Measurements from ENCODE around the gene ABR.

The ABR gene

GRCh38 chr17:1043601-1044251, 136.1 kb downstream of the ABR start:
- no peak for DNase-seq

- DNase-seq = no peak
These were observed 137.3 kb downstream of the ABR start for GRCh38 chr17:1042486-1042885.

DNA sequence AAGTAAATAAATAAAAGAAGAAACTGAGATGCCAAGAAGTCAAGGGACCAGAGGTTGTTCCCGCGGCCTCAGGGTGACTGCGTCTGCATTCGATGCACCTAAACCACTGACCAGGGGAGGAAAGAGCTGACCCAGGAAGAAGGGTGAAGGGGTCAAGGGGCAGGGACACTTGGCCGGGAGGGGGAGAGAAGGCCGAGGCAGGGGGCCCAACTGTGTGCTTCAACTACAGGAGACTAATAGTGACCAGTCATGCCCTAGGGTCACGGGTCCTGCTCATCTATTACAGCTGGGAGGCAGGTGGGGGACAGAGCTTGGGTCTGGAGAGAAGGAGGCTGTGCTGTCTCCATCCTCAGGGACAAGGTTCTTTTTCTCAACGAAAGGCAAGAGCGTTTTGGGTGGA, 138.0 kb downstream of the ABR start:
- no peak for DNase-seq

GRCh38 chr17:1040216-1040600, 139.6 kb downstream of the ABR start:
- DNase-seq = no peak

DNA sequence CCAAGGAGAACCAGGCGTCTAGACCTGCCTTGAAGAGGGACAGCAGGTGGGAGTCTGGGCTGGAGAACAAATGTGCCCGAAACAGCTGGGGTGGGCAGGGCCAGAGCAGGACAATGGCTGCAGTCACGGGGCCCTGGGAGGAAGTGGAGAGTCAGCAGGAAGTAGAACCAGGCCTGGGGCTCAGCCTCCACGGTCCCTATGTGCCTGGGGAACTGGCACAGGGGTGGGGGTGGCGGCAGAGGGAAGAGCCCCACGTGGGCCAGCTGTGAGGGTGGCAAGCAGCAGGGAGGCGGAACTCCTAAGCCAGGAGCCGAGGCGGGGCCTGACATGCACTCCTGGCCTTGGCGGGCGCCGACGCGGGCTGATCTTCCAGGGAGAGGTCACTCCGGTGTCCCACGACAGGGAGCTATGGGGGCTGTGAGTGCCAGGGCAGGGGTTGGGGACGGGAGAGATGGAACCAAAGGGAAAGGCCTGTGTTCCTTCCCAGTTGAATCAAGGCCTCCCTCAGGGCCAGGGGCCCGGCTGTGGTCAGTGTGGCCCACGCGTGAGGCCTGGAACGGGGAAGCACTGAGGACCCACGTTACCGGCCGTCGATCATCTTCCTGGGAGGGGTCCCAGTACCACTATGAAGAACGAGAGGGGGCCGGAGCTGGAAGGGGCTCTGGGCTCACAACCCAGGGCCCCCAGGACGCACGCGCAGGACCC, 140.1 kb downstream of the ABR start:
- no peak for DNase-seq

DNA sequence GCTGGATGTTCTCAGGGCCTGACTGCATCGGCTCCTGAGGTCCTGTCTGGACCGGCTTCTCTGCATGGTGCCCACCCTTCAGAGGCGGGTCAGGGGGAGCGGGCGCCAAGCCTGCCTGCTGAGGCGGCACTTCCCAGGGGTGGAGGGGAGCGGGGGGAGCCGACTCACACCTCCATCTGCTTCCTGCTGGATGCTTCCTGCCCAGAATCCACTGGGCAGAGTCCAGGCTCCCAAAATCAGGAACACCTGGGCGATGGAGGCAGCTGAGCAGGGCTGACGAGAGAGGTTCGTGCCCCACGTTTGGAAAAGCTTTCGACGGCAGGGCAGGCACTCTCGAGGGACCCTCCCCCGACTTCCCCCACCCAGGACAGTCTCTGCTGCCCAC, 140.7 kb downstream of the ABR start:
- DNase-seq = no peak

- DNase-seq = no peak
These were observed 141.2 kb downstream of the ABR start for GRCh38 chr17:1038459-1039122.

DNA sequence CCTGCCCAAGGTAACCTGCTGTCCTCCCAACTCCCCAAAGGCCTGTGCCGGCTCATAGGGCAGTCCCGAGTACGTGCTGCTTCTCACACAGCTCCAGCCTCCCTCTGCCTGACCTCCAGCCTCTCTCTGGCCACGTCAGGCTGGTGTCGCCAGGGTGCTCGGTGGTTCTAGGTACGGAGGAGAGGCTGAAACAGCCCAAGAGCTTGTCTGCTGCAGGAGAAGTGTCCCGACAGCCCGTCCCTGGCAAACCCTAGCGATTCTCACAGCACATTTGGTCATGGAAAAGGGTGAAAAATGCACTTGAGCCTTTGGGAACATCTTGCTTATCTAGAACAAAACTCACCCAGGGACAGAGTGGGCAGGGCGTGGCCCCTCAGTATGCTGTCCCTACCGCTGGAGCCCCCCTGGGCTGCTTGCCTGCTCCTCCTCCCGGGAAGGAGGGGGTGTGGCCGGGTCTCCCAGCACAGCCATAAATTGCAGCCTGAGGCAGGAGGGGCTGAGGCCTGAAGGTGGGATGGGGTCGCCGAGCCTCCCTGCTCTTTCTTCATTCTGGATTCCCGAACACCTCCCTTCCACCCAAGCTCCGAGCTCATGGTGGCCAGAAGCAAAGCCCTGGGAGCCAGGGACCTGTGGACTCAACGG, 142.4 kb downstream of the ABR start:
- no peak for DNase-seq

DNA sequence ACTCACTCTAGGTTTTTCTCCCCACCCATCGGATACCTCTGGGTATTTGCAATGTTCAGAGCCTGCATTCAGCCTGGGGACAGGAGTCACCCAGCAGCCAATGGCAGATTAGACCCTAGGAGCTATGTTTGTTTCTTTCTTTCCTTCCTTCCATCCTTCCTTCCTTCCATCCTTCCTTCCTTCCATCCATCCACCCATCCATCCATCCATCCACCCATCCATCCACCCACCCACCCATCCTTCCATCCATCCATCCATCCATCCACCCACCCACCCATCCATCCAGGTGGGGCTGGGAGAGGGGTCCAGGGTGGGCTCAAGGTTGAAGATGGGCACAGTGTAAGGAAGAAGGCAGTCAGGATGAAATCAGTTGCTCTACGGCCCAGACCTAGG, 142.9 kb downstream of the ABR start:
- no peak for DNase-seq

GRCh38 chr17:1036171-1036844, 143.5 kb downstream of the ABR start:
- no peak for DNase-seq

DNA sequence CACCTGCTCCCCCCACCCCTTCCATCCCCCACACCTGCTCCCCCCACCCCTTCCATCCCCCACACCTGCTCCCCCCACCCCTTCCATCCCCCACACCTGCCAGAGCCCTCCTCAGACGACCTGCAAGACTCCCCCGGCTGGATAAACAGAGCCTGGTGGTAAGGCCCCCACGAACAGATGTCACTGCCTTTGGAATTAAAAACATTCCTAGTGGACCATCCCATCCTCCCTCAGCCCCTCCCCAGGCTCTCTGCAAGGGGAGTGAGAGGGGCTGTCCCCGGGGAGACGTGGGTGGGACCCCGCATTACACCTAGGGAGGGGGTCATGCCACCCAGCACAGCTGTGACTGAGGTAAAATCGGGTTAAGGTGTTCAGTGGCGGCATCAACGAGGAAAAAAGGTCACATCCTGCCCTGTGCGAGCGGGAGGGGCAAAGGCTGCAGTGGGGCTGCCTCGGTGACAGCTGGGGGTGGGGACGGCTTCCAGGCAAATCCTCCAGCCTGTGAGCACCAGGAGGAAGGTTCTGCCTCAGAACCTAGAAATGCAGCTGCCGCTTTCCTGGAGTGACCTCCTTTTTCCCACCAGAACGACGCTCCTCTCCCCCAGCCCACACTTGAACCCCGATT, 144.1 kb downstream of the ABR start:
- no peak for DNase-seq

- no peak for DNase-seq
These were observed 145.1 kb downstream of the ABR start for GRCh38 chr17:1034652-1035210.

DNA sequence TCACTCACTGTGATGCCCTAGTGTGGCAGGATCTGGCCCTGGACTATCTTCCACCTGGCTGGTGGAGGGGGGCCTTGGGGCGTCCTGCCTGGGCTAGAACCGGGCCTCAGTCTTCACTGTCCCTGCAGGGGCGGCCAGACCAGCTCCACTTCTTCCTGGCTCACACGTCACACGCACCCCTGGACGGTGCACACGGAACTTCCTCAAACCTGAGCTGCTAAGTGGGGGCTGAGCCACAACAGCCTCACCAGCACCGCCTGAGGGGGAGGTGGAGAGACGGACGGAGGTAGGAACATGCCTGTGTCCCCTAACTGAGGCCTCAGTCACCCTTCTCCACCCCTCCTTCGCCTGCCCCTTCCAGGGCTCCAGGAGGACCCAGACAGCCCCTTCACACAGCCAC, 146.3 kb downstream of the ABR start:
- DNase-seq = no peak

DNA sequence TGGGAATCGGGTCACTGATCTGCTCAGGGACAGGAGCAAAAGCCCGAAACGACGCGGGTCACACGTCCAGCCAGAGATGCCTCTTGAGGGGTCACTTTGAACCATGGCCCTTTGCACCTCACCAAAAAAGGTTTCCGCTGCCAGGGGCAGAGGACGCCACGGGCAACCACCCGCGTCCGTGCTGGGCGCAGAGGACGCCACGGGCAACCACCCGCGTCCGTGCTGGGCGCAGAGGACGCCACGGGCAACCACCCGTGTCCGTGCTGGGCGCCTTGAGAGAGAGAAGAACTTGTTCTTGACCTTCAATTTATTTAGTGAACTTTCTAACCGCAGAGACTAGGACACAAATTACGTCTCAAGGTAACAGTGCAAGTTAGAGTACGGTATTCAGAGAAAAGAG, 147.4 kb downstream of the ABR start:
- DNase-seq = no peak

DNA sequence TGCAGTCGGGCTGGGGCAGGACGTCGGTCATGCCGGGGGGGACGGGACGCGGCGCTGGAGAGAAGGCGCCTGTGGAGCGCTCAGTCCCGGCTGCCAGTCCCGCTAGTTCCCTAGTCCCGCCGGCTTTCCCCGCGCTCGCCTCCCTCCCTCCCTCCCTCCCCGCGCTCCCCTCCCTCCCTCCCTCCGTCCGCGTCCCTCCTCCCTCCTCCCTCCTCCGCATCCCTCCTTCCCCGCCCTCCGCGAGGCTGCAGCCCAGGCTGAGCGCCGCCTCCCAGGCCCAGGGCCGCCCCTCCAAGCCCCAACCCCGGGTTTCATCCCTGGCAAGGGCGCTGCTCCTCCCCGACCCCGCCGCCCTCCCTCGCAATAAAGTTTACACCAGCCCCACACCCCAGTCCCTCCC, 148.1 kb downstream of the ABR start:
- DNase-seq = no peak

GRCh38 chr17:1030684-1031532, 148.9 kb downstream of the ABR start:
- DNase-seq = no peak

GRCh38 chr17:1029922-1030644, 149.7 kb downstream of the ABR start:
- no peak for DNase-seq

- DNase-seq = no peak
These were observed 150.4 kb downstream of the ABR start for GRCh38 chr17:1029196-1029921.

DNA sequence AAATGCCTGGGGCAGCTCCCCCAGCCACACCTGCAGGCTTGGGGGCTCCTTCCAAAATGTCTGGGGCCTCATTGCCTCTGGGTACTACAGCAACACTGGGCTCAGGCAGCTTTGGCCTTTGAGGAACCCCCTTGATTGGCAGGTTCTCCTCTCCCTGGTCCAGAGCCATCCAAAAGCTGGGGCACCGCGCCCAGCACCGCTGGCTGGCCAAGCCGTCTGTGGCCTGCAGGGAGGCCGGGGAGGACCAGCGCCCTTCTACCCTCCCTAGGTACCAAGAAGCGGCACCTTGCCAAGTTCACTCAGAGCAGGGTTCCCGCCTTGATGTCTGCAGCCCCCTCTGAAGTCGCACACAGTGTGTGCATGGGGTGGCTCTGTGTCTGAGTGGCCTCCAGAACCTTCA, 152.7 kb downstream of the ABR start:
- no peak for DNase-seq

DNA sequence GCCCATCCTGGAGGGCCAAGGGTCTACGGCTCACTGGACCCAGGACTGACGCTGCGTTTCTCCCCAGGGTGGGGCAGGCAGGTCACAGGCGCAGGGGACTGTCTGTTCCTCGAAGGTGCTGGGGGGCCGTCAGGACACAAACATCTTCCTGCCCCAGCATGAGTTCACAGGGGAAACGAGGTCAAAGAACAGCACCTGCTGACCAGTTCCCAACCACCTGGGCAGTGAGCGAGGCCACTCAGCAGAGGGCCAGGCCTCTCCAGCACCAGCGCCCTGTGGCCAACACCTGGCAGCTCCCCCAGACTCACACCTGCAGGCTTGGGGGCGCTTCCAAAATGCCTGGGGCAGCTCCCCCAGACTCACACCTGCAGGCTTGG, 153.2 kb downstream of the ABR start:
- no peak for DNase-seq

All from CD4-positive, alpha-beta T cell treated with Interleukin-4 for 4 hours (primary cell).